GM12865 (cell line): ENCODE data around the gene DCP2.

Experiments used
- DNase-seq: peaks from one replicate; pipeline ENCODE4 v3.0.0; 2010; ENCODE audit warnings: low read depth
- H3K4me3 ChIP-seq: 2 replicates; pipeline ENCODE4 v1.5.1; 2011; ENCODE audit warnings: mild to moderate bottlenecking, low read depth, low read length, control low read depth
- CTCF ChIP-seq: IDR thresholded peaks from 2 replicates; pipeline ENCODE4 v1.5.1; 2011; ENCODE audit warnings: low read length, control low read depth, low read depth, inconsistent platforms; ENCODE audit not compliant: insufficient read depth; ENCODE audit errors: missing control alignments

DCP2 gene

GRCh38 chr5:112975721-112976431 is 722 bp upstream of the DCP2 start:
- TF ChIP-seq CTCF, result no peak
- H3K4me3 ChIP-seq, result peak overlapping the region; percentile 93
- no peak for DNase-seq

GRCh38 chr5:112977440-112977861 is 853 bp downstream of the DCP2 start:
- no peak for TF ChIP-seq CTCF
- DNase-seq, result no peak
- peak overlapping the region; percentile 93 for H3K4me3 ChIP-seq

- no peak for DNase-seq
- peak overlapping the region; percentile 93 for H3K4me3 ChIP-seq
- TF ChIP-seq CTCF, result no peak
Measured at GRCh38 chr5:112978836-112979235, 2.2 kb downstream of the DCP2 start.

GRCh38 chr5:112979723-112980122 is 3.1 kb downstream of the DCP2 start:
- TF ChIP-seq CTCF, result no peak
- DNase-seq, result no peak
- H3K4me3 ChIP-seq, result peak overlapping the region; percentile 93

- no peak for DNase-seq
- TF ChIP-seq CTCF, result no peak
Measured at GRCh38 chr5:112983363-112983762, 6.8 kb downstream of the DCP2 start.

GRCh38 chr5:112986224-112986623 is 9.6 kb downstream of the DCP2 start:
- DNase-seq, result no peak
- no peak overlapping the region for H3K4me3 ChIP-seq
- TF ChIP-seq CTCF, result no peak

More at GRCh38 chr5:112983363-112983762, 6.8 kb downstream of the DCP2 start:
- no peak overlapping the region for H3K4me3 ChIP-seq
